Mesenchymal stem cell (in vitro differentiated cells and primary cell): ENCODE measurements around the gene GRK4.

ENCODE experiments used
- DNase-seq: peaks from one replicate; pipeline ENCODE4 v3.0.0-alpha.2; 2013
- H2AFZ ChIP-seq: one replicate; pipeline ENCODE4 v1.6.1; 2013; ENCODE audit warnings: low read depth, mild to moderate bottlenecking, control low read depth, inconsistent platforms, low read length, moderate library complexity
- H2AK5ac ChIP-seq: 2 replicates; pipeline ENCODE4 v1.6.1; 2013; ENCODE audit warnings: low read length, moderate library complexity, mild to moderate bottlenecking, inconsistent platforms; ENCODE audit not compliant: severe bottlenecking
- H2BK120ac ChIP-seq: one replicate; pipeline ENCODE4 v1.6.1; 2013; ENCODE audit warnings: low read depth, mild to moderate bottlenecking, inconsistent platforms, low read length, moderate library complexity
- H2BK12ac ChIP-seq, 2 experiments: one replicate each; pipeline ENCODE4 v1.6.1; 2013; ENCODE audit warnings: inconsistent platforms in 2 of 2, low read length in 2 of 2, mild to moderate bottlenecking in 2 of 2, moderate library complexity in 2 of 2, control low read depth in 1 of 2
- H2BK15ac ChIP-seq: one replicate; pipeline ENCODE4 v1.6.1; 2013; ENCODE audit warnings: mild to moderate bottlenecking, low read depth, inconsistent platforms; ENCODE audit not compliant: poor library complexity, severe bottlenecking
- H2BK5ac ChIP-seq: 2 replicates; pipeline ENCODE4 v1.6.1; 2013; ENCODE audit warnings: low read depth, mild to moderate bottlenecking, low read length, control low read depth, inconsistent platforms; ENCODE audit not compliant: poor library complexity, severe bottlenecking
- H3K14ac ChIP-seq, 2 experiments: one replicate each; pipeline ENCODE4 v1.6.1; 2013; ENCODE audit warnings: inconsistent platforms in 2 of 2, low read length in 2 of 2, control low read depth in 1 of 2, mild to moderate bottlenecking in 1 of 2, moderate library complexity in 1 of 2
- H3K18ac ChIP-seq, 2 experiments: one replicate each; pipeline ENCODE4 v1.6.1; 2013; ENCODE audit warnings: inconsistent platforms in 2 of 2, low read length in 2 of 2, control low read depth in 1 of 2, low read depth in 1 of 2, mild to moderate bottlenecking in 1 of 2
- H3K23ac ChIP-seq, 2 experiments: one replicate each; pipeline ENCODE4 v1.6.1; 2013; ENCODE audit warnings: inconsistent platforms in 2 of 2, low read length in 2 of 2, mild to moderate bottlenecking in 2 of 2, moderate library complexity in 2 of 2, control low read depth in 1 of 2
- H3K27ac ChIP-seq: 2 replicates; pipeline ENCODE4 v1.5.1; 2013; ENCODE audit warnings: mild to moderate bottlenecking, moderate library complexity, low read length, control low read depth, inconsistent platforms; ENCODE audit not compliant: poor library complexity, severe bottlenecking
- H3K27me3 ChIP-seq, 2 experiments: 2 replicates each; pipeline versions ENCODE4 v1.6.1 to v1.7.0; 2013; ENCODE audit warnings: low read length in 2 of 2, mild to moderate bottlenecking in 2 of 2, moderate library complexity in 2 of 2, control low read depth in 1 of 2, inconsistent platforms in 1 of 2; ENCODE audit not compliant: control insufficient read depth in 1 of 2, insufficient read depth in 1 of 2
- H3K36me3 ChIP-seq, 2 experiments: 2 replicates each; pipeline versions ENCODE4 v1.6.1 to v1.7.0; 2013; ENCODE audit warnings: low read length in 2 of 2, control low read depth in 1 of 2, inconsistent platforms in 1 of 2, low read depth in 1 of 2, mild to moderate bottlenecking in 1 of 2; ENCODE audit not compliant: insufficient read depth in 2 of 2, control insufficient read depth in 1 of 2
- H3K4ac ChIP-seq, 2 experiments: one replicate each; pipeline ENCODE4 v1.6.1; 2013; ENCODE audit warnings: inconsistent platforms in 2 of 2, low read length in 2 of 2, mild to moderate bottlenecking in 2 of 2, moderate library complexity in 2 of 2, control low read depth in 1 of 2, low read depth in 1 of 2
- H3K4me1 ChIP-seq: 2 replicates; pipeline ENCODE4 v1.6.1; 2013; ENCODE audit warnings: low read depth, low read length, control low read depth; ENCODE audit not compliant: control insufficient read depth, insufficient read depth
- H3K4me2 ChIP-seq: 2 replicates; pipeline ENCODE4 v1.6.1; 2013; ENCODE audit warnings: low read length, mild to moderate bottlenecking, inconsistent platforms; ENCODE audit not compliant: poor library complexity, severe bottlenecking
- H3K4me3 ChIP-seq, 2 experiments: 2 replicates each; pipeline versions ENCODE4 v1.5.1 to v1.7.0; 2013; ENCODE audit warnings: low read length in 2 of 2, mild to moderate bottlenecking in 2 of 2, control low read depth in 1 of 2, low read depth in 1 of 2; ENCODE audit not compliant: insufficient read depth in 1 of 2
- H3K79me1 ChIP-seq: replicated peaks from 2 replicates; pipeline ENCODE4 v1.6.1; 2013; ENCODE audit warnings: mild to moderate bottlenecking, control low read depth, low read length, inconsistent platforms; ENCODE audit not compliant: poor library complexity, severe bottlenecking
- H3K9ac ChIP-seq: 2 replicates; pipeline ENCODE4 v1.7.0; 2013; ENCODE audit warnings: mild to moderate bottlenecking, low read length, moderate library complexity
- H3K9me3 ChIP-seq: 2 replicates; pipeline ENCODE4 v1.7.0; 2013; ENCODE audit warnings: mild to moderate bottlenecking, low read length; ENCODE audit not compliant: control insufficient read depth
- H4K8ac ChIP-seq: one replicate; pipeline ENCODE4 v1.6.1; 2013; ENCODE audit warnings: inconsistent platforms, mild to moderate bottlenecking, low read length, moderate library complexity
- H4K91ac ChIP-seq: one replicate; pipeline ENCODE4 v1.6.1; 2013; ENCODE audit warnings: mild to moderate bottlenecking, low read length, inconsistent platforms
- WGBS: methylation state at CpG from one replicate; pipeline ENCODE4 v1.1.7; 2013; ENCODE audit warnings: mixed read lengths; 5-methylcytosine and 5-hydroxymethylcytosine counted together

GRK4 gene

GRCh38 chr4:2933566-2934076 lies 29.8 kb upstream of the GRK4 start:
- Histone ChIP-seq H3K4me1 (peaks cover 54% of the 10 kb centered on the region), H3K27ac (peak overlapping the region; percentile 10), H2AK5ac (peak overlapping the region; percentile 43), H4K91ac (peak overlapping the region; percentile 92), H3K18ac (peak overlapping the region; percentile 75 to 90), H2AFZ (no peak overlapping the region), H3K4me3 (peak overlapping the region; percentile 81 to 93), H3K4ac (peak overlapping the region; percentile 65 to 79), H3K14ac (peak overlapping the region in 1 of 2 experiments; percentile 94), H3K27me3 (no peaks in the 10 kb centered on the region), H3K23ac (no peak overlapping the region), H3K36me3 (peaks cover 63 to 66% of the 10 kb centered on the region in 2 experiments), H3K9me3 (no peaks in the 10 kb centered on the region), H3K4me2 (peak overlapping the region; percentile 78), H2BK120ac (peak overlapping the region; percentile 71), H2BK15ac (peak overlapping the region; percentile 85), H4K8ac (peak overlapping the region; percentile 94), H2BK5ac (no peak overlapping the region), H3K79me1 (peaks cover 18% of the 10 kb centered on the region), H2BK12ac (peak overlapping the region; percentile 73 to 86), H3K9ac (peak overlapping the region; percentile 82)
- WGBS: 62% methylated on average over 20 of the region's 31 CpGs
- no peak for DNase-seq

GRCh38 chr4:2934077-2934812 lies 29.1 kb upstream of the GRK4 start:
- peak overlapping the region; percentile 78 for H3K4me2 ChIP-seq
- peak overlapping the region; percentile 82 for H3K9ac ChIP-seq
- H3K23ac ChIP-seq: no peak overlapping the region
- no peak overlapping the region for H2BK5ac ChIP-seq
- peaks cover 63 to 66% of the 10 kb centered on the region in 2 experiments for H3K36me3 ChIP-seq
- peaks cover 54% of the 10 kb centered on the region for H3K4me1 ChIP-seq
- H3K4me3 ChIP-seq: peak overlapping the region; percentile 93 to 96
- H2BK12ac ChIP-seq: peak overlapping the region in 1 of 2 experiments; percentile 86
- peak; percentile 51 for DNase-seq
- H4K91ac ChIP-seq: peak overlapping the region; percentile 92
- peak overlapping the region; percentile 75 to 90 for H3K18ac ChIP-seq
- H2BK120ac ChIP-seq: peak overlapping the region; percentile 71
- no peaks in the 10 kb centered on the region for H3K27me3 ChIP-seq
- H4K8ac ChIP-seq: peak overlapping the region; percentile 94
- no peak overlapping the region for H2BK15ac ChIP-seq
- H3K4ac ChIP-seq: peak overlapping the region; percentile 65 to 79
- peak overlapping the region; percentile 10 for H3K27ac ChIP-seq
- peaks cover 18% of the 10 kb centered on the region for H3K79me1 ChIP-seq
- H2AFZ ChIP-seq: no peak overlapping the region
- WGBS: 1% methylated on average over 31 of the region's 93 CpGs
- H3K9me3 ChIP-seq: no peaks in the 10 kb centered on the region
- H2AK5ac ChIP-seq: peak overlapping the region; percentile 43
- peak overlapping the region in 1 of 2 experiments; percentile 94 for H3K14ac ChIP-seq

GRCh38 chr4:2934813-2935761 lies 28.3 kb upstream of the GRK4 start:
- peaks cover 57% of the 10 kb centered on the region for H3K4me1 ChIP-seq

More at GRCh38 chr4:2934813-2935761, 28.3 kb upstream of the GRK4 start:
- H3K4me3 ChIP-seq: peak overlapping the region; percentile 93 to 96
- peak overlapping the region; percentile 39 for H2BK5ac ChIP-seq
- peak overlapping the region; percentile 35 for H3K27ac ChIP-seq
- DNase-seq: peak; percentile 89
- H3K9me3 ChIP-seq: no peaks in the 10 kb centered on the region
- H3K27me3 ChIP-seq: no peaks in the 10 kb centered on the region
- H3K4me2 ChIP-seq: peak overlapping the region; percentile 86
- peak overlapping the region; percentile 75 to 81 for H3K4ac ChIP-seq
- peak overlapping the region in 1 of 2 experiments; percentile 76 for H2BK12ac ChIP-seq
- peak overlapping the region; percentile 69 to 92 for H3K18ac ChIP-seq
- peak overlapping the region; percentile 92 for H4K91ac ChIP-seq
- H2BK15ac ChIP-seq: no peak overlapping the region
- peak overlapping the region; percentile 95 for H3K9ac ChIP-seq
- peak overlapping the region in 1 of 2 experiments; percentile 67 for H3K23ac ChIP-seq
- peaks cover 19% of the 10 kb centered on the region for H3K79me1 ChIP-seq
- H3K14ac ChIP-seq: peak overlapping the region in 1 of 2 experiments; percentile 91
- WGBS: 1% methylated on average over 69 of the region's 70 CpGs
- H4K8ac ChIP-seq: peak overlapping the region; percentile 41
- H2BK120ac ChIP-seq: peak overlapping the region; percentile 71
- peaks cover 63 to 68% of the 10 kb centered on the region in 2 experiments for H3K36me3 ChIP-seq
- peak overlapping the region; percentile 89 for H2AFZ ChIP-seq
- H2AK5ac ChIP-seq: peak overlapping the region; percentile 18
